Measurements from ENCODE around the gene OR3A3.
"Not testable (repeated sequence)": the region's sequence is repeated elsewhere in the genome, so short reads cannot be mapped to it uniquely, and the experiment has no call there.

GRCh38 chr17:3433215-3433614 lies 22.0 kb downstream of the OR3A3 start:
- TF ChIP-seq SP1 (IDR thresholded peaks at IDR 0.05); BHLHE40 (IDR thresholded peaks at IDR 0.05; ENCODE audit: borderline replicate concordance); ELF4 (IDR thresholded peaks at IDR 0.05); ARNT (IDR thresholded peaks at IDR 0.05); FOXK2 (IDR thresholded peaks at IDR 0.05); PKNOX1 (IDR thresholded peaks at IDR 0.05); SUZ12 (IDR thresholded peaks at IDR 0.05); HDGF (IDR thresholded peaks at IDR 0.05; ENCODE audit: borderline replicate concordance); NFRKB (IDR thresholded peaks at IDR 0.05): not testable (repeated sequence)
